ENCODE measurements around the gene ASAP2. TPM values are rescaled to one million over a fixed set of nuclear protein-coding genes. Genes with fewer than 3 reads are reported as not detected.
"Not testable (repeated sequence)": the region's sequence is repeated elsewhere in the genome, so short reads cannot be mapped to it uniquely, and the experiment has no call there.

The ASAP2 gene
- total RNA-seq, 1 experiment from 2014 or later: 14.3 TPM

- ATAC-seq (no peak), DNase-seq (ENCODE audit: low spot score) (no peak)
- no peak overlapping the region for H3K27ac Mint-ChIP-seq
- H3K9me3 Mint-ChIP-seq: peaks cover 6% of the 10 kb centered on the region
- POLR2A ChIA-PET: no interaction called here
- H3K4me1 Mint-ChIP-seq: peaks cover 17% of the 10 kb centered on the region
- CTCF ChIA-PET: no interaction called here
- H3K36me3 Mint-ChIP-seq: peaks cover 4% of the 10 kb centered on the region
- peaks cover 51% of the 10 kb centered on the region for H3K27me3 Mint-ChIP-seq (ENCODE audit: low read depth)
- no peak for TF ChIP-seq JUN (CRISPR knock-in tag; IDR thresholded peaks at IDR 0.05)
- TF ChIP-seq OVOL2 (CRISPR knock-in tag; IDR thresholded peaks at IDR 0.05; ENCODE audit: borderline replicate concordance): no peak
- no peak for TF ChIP-seq ZNF416 (CRISPR knock-in tag; IDR thresholded peaks at IDR 0.05)
- TF ChIP-seq ELF4 (CRISPR knock-in tag; IDR thresholded peaks at IDR 0.05; ENCODE audit: low read depth): no peak
- TF ChIP-seq ZNF121 (CRISPR knock-in tag; IDR thresholded peaks at IDR 0.05): no peak
- no peak for TF ChIP-seq ZNF232 (CRISPR knock-in tag; IDR thresholded peaks at IDR 0.05)
- no peak for TF ChIP-seq NFATC4 (CRISPR knock-in tag; IDR thresholded peaks at IDR 0.05)
- TF ChIP-seq ZBTB21 (CRISPR knock-in tag; IDR thresholded peaks at IDR 0.05; ENCODE audit: borderline replicate concordance): no peak
- TF ChIP-seq ZNF317 (CRISPR knock-in tag; IDR thresholded peaks at IDR 0.05; ENCODE audit: borderline replicate concordance, low read depth): no peak
- TF ChIP-seq NR2C2 (CRISPR knock-in tag; IDR thresholded peaks at IDR 0.05): no peak
- TF ChIP-seq ATF1 (CRISPR knock-in tag; IDR thresholded peaks at IDR 0.05): no peak
- TF ChIP-seq ZSCAN18 (CRISPR knock-in tag; IDR thresholded peaks at IDR 0.05): no peak
- TF ChIP-seq TP53 (CRISPR knock-in tag; IDR thresholded peaks at IDR 0.05): no peak
- TF ChIP-seq ZBTB43 (CRISPR knock-in tag; IDR thresholded peaks at IDR 0.05): no peak
- no peak for TF ChIP-seq NFE2L1 (CRISPR knock-in tag; IDR thresholded peaks at IDR 0.05)
- no peak for TF ChIP-seq JAZF1 (CRISPR knock-in tag; IDR thresholded peaks at IDR 0.05)
- TF ChIP-seq MXD4 (CRISPR knock-in tag; IDR thresholded peaks at IDR 0.05; ENCODE audit: borderline replicate concordance): no peak
- no peak for TF ChIP-seq AR (CRISPR knock-in tag; IDR thresholded peaks at IDR 0.05)
- no peak for TF ChIP-seq NR1H2 (CRISPR knock-in tag; IDR thresholded peaks at IDR 0.05)
- H3K4me3 Mint-ChIP-seq: no peak overlapping the region
These were observed 9.1 kb downstream of the ASAP2 start for GRCh38 chr2:9215680-9216079.

- H3K27ac Mint-ChIP-seq; H3K9me3 Mint-ChIP-seq; POLR2A ChIA-PET; H3K36me3 Mint-ChIP-seq; H3K4me3 Mint-ChIP-seq; DNase-seq (ENCODE audit: low spot score); ATAC-seq: not testable (repeated sequence)
- Mint-ChIP-seq H3K27me3 (ENCODE audit: low read depth) (peaks cover 56% of the 10 kb centered on the region), H3K4me1 (peaks cover 21% of the 10 kb centered on the region)
- CTCF ChIA-PET: interaction anchor here (0.6 kb wide), 1 partner anchor 278 kb away, joined by 3 read pairs; no protein-coding TSS in a partner anchor
These were observed 9.5 kb downstream of the ASAP2 start for GRCh38 chr2:9216143-9216542.

All from WTC11 (cell line).